ENCODE data around the gene ADCY2.

Gene ADCY2

GRCh38 chr5:7515284-7515914 lies 119.5 kb downstream of the ADCY2 start:
- DNase-seq (ENCODE audit: low read depth): no peak

DNA sequence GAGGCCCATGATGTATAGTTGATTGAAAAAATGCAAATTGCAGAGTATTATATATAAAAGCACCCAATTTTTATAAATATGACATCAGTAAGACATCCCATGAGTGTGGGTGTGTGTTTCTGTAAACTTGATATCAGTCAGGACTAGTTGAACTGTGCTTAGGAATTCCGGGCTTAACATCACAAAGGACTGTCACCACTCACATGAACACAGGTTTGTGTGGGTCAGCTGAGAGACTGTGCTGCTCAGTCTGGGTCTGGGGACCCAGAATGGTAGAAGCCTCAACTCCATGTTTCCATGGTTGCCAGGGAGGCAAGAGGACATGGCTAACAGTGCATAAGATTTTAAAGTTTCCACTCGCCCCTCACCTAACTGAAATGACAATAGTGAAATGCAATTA lies 120.3 kb downstream of the ADCY2 start:
- no peak for DNase-seq (ENCODE audit: low read depth)

DNA sequence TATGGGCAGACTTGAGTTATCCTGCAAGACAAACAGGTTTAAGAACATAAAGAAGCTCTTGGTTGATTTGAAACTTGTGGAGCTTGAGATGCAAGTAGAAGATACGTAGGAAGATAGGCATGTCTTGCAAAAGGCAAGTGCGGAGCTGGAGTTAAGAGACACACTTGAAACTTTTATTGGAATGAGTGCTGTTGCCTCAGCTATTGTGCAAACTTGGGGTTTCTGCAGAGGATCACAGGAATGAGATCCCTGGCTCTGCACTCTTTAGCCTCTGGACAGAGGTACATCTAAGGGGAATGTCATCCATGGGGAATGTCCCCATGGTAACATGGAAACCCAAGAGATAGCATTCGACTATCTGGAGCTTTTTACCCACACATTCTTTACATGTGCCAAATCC lies 121.1 kb downstream of the ADCY2 start:
- DNase-seq (ENCODE audit: low read depth): no peak

- no peak for DNase-seq (ENCODE audit: low read depth)
Measured at GRCh38 chr5:7518947-7519560, 123.1 kb downstream of the ADCY2 start.

- DNase-seq (ENCODE audit: low read depth): no peak
Measured at GRCh38 chr5:7519564-7519963, 123.6 kb downstream of the ADCY2 start.

DNA sequence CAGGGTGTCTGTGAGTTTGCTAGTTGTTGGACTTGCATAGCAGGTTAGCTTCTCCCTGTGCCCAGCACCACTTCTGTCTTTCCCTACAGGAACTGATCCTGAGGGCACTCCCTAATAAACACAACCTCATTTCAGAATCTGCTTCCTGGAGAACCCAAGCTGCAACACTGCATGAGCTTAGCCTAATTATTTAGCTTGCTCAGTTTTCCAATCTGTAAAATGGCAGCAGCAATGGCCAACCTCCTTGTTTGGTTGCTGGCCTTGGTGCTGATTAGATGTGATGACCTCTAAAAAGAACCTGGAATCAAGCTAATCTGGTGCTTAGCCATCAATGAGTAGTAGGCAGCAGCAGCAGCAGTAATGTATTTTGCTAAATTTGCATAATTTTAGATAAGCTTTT lies 133.9 kb downstream of the ADCY2 start:
- no peak for DNase-seq (ENCODE audit: low read depth)

- no peak for DNase-seq (ENCODE audit: low read depth)
Measured at GRCh38 chr5:7533941-7534340, 138.0 kb downstream of the ADCY2 start.

- DNase-seq (ENCODE audit: low read depth): no peak
Measured at GRCh38 chr5:7534505-7534904, 138.6 kb downstream of the ADCY2 start.

DNA sequence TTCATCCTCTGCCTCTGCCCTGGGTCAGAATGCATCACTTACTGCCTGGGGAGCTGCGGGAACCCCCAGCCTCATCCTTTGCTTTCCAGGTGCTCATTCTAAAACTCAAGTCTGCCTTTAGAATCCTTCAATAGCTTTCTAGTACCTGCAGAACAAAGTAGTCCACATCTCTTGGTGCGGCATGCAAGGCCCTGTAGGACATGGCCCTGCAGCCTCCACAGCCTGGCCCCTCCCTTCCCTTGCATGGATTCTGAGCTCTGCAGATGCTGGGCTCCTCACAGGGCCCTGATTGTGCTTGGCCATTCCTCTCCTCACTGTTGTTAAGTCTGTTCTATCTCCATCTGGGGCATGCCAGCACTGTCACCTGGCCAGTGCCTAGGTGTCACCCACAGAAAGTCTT lies 141.6 kb downstream of the ADCY2 start:
- DNase-seq (ENCODE audit: low read depth): no peak

GRCh38 chr5:7539571-7539970 lies 143.6 kb downstream of the ADCY2 start:
- no peak for DNase-seq (ENCODE audit: low read depth)

DNA sequence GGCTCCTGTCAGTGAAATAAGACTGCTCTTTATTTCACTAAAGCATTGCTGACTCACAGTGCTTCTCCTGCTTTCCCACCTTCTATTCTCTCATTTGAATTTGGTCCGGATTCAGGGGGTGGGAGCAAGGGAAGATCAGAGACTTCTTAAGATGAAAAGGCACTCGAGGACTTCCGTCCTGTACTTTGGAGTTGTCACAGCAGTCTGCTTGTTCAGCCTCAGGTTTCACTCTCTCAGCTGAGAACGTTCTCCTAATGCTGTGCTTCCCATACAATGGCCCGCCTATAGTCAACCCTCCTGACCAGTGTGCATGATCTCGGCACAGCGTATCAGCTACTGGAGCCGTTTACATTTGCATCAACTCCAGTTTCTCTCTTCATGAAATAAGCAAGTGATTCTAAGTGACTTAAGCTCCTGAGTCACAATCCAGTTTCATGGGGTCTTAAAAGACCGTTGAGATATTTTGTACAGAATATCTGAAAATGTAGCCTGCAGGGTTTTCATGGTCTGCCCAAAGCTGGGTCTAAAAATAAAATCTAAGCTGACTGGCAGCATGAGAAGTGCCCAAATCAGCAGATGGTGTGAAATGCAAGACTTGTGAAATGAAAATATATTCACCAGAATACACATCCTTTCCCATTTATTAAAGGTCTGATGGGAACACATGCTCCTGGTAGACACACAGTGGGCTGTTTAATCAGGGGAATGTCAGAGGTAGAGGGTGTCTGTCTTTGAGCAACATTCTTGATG lies 145.0 kb downstream of the ADCY2 start:
- no peak for DNase-seq (ENCODE audit: low read depth)

DNA sequence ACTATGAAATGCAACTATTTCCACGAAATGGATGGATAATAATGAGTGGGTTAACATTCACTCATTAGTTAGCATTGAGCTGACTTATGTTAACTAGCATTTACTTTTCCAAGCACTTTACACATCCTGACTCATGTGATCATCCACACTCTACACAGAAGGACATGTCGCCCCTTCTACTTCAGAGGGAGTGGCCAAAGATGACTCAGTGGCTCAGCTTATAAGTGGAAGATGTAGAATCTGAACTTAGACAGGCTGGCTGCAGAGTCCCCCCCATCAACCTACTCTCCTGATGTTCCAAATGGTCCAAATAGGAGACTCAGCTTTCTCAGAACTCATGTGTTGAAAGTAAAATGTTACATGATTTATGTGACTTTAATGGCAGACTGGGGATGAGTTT lies 146.0 kb downstream of the ADCY2 start:
- DNase-seq (ENCODE audit: low read depth): no peak

GRCh38 chr5:7546555-7546954 lies 150.6 kb downstream of the ADCY2 start:
- DNase-seq (ENCODE audit: low read depth): no peak

DNA sequence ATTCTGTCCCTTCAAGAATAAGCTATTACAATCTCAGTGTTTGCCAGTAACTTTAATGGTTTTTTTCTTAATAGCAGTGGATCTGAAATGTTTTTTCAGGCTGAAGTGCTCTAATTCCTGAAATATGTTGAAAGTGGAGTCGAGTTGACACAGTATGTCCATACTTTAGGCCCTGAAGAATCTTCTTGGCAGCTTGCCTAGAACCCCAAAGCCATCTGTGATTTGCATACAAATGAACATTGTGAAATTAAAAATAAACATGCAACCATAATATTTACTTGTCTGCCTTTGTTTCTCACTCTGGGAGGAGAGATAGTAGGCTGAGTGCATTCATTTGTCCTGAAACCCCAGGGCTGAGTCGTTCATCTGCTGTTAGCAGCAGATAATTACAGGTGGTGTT lies 152.7 kb downstream of the ADCY2 start:
- no peak for DNase-seq (ENCODE audit: low read depth)

GRCh38 chr5:7565559-7565958 lies 169.6 kb downstream of the ADCY2 start:
- DNase-seq (ENCODE audit: low read depth): no peak

DNA sequence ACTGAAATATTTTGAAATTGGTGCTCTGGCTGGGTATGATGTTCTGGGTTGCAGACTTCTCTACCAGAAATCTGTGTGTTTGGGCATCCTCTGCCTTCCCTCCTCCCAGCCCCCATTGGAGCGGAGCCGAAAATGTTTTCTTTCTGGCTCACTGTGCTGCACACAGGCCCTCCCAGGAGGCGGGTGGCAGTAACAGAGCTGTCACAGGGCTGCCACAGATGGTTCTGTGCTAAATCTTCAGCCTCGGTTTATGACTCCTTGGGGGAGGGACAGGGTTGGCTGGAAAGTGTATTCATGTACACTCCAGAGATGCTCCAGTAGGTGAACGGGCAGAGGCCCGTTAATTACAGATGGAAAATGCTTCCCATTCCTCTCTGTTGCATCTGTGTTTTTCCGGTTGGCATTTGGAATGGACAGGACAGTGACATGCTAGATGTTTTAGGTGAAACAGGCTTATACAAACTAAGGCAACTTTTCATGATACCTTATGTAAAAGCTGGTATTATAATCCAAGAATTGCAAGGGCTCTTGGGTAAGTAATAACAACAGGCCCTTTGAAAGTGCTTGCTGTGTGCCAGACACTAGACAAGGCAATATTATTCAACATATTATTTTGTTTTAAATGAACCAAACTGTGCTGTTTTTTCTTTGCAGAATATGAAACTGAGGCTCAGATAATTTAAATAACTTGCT lies 180.2 kb downstream of the ADCY2 start:
- DNase-seq (ENCODE audit: low read depth): no peak

DNA sequence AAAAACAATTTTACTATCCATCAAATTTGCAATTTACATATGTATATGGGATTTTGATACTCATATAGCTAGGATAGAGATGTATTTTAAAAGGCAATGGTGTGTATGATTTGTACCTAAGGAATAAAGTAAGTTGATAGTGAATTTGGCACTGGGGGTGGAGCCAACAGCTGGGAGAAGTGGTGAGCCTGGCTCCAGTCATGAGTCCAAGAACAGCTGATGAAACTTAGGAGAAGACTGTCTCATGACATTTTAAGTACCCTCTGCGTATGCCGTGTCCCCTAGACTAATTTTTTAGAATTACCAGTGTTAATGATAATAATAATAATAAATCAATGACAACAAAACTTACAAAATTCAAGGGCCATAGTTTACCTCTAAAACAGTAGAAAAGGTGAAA lies 181.4 kb downstream of the ADCY2 start:
- DNase-seq (ENCODE audit: low read depth): no peak

DNA sequence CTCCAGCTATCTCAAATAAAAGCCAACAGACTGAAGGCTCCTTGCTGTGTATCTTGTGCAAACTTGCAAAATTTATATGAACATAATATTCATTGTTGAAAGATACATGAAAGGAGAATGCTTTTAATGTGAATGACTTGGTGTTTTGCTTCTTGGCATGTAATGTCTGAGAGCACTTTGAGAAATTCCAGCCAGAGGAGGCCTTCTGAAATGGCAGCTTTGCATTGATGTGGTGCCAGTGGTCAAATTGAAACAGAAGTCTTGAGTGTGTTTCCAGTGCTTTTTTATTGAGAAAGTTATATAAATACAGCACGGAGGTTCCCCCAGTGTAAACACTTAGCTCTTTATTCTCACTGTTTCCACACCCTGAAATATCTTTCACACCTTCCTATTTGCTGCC lies 182.1 kb downstream of the ADCY2 start:
- DNase-seq (ENCODE audit: low read depth): no peak

GRCh38 chr5:7584749-7585148 lies 188.8 kb downstream of the ADCY2 start:
- no peak for DNase-seq (ENCODE audit: low read depth)

- no peak for DNase-seq (ENCODE audit: low read depth)
Measured at GRCh38 chr5:7585807-7586206, 189.9 kb downstream of the ADCY2 start.

DNA sequence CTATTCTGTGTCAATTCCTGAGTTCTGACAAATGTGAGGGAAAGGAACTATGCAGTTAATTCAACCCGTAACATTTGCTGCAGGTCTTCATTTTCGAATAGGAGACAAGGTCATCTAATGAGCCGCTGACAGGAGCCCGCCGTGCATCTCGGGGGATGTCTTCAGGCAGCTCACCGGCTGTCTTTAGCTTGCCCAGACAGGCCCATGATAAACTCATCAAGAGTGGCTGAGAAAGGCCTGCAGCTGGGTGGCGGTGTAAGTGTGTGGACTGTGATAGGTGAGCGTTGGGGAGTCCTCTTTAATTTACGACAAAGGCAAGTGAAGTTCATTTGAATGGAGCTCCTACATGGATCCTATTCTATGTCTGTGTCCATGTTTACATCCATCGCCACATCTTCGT lies 190.5 kb downstream of the ADCY2 start:
- no peak for DNase-seq (ENCODE audit: low read depth)

GRCh38 chr5:7589800-7590199 lies 193.9 kb downstream of the ADCY2 start:
- DNase-seq (ENCODE audit: low read depth): no peak

DNA sequence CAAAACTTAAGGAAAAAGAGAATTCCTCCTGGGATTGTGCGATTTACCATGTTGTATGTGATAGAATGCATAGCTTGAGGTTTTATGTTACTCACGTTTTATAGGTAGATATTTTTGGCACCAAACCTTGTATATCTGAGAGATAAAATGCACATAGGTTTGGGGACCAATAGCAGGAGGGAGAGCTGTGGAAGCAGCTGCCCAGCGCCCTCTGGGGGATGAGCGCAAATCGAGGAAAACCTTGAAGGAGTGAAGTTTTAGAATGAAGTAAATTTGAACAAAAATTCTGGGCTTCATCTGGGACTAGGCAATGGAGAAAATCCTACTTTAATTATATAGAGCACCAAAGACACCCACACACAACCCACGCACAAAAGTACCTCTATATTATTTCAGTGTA lies 197.0 kb downstream of the ADCY2 start:
- DNase-seq (ENCODE audit: low read depth): no peak
